IPS-18a (cell line): ENCODE results near the gene RIT2.
A peak's percentile ranks its signal among the peaks of the same experiment; 100 is the strongest.
"Not testable (repeated sequence)": the region's sequence is repeated elsewhere in the genome, so short reads cannot be mapped to it uniquely, and the experiment has no call there.

Experiments
- H3K27ac ChIP-seq: one replicate; pipeline ENCODE4 v1.5.1; 2013; ENCODE audit warnings: low read length
- H3K27me3 ChIP-seq: one replicate; pipeline ENCODE4 v1.6.1; 2013; ENCODE audit warnings: mild to moderate bottlenecking, low read length; ENCODE audit not compliant: control insufficient read depth, insufficient read depth
- H3K36me3 ChIP-seq: one replicate; pipeline ENCODE4 v1.6.1; 2013; ENCODE audit warnings: low read depth, low read length; ENCODE audit not compliant: control insufficient read depth
- H3K4me1 ChIP-seq: one replicate; pipeline ENCODE4 v1.6.1; 2013; ENCODE audit warnings: low read depth, low read length; ENCODE audit not compliant: control insufficient read depth
- H3K4me3 ChIP-seq: one replicate; pipeline ENCODE4 v1.5.1; 2013; ENCODE audit warnings: low read length
- H3K9ac ChIP-seq: one replicate; pipeline ENCODE4 v1.6.1; 2013; ENCODE audit warnings: mild to moderate bottlenecking, low read length, moderate library complexity
- H3K9me3 ChIP-seq: one replicate; pipeline ENCODE4 v1.6.1; 2013; ENCODE audit warnings: low read depth, low read length; ENCODE audit not compliant: control insufficient read depth

RIT2 gene

GRCh38 chr18:42745931-42746330, 369.6 kb downstream of the RIT2 start:
- no peak overlapping the region for H3K4me3 ChIP-seq
- H3K9ac ChIP-seq, result no peak overlapping the region
- peaks cover 55% of the 10 kb centered on the region for H3K4me1 ChIP-seq
- peaks cover 6% of the 10 kb centered on the region for H3K9me3 ChIP-seq
- H3K27me3 ChIP-seq, result no peaks in the 10 kb centered on the region
- no peak overlapping the region for H3K27ac ChIP-seq
- no peaks in the 10 kb centered on the region for H3K36me3 ChIP-seq

GRCh38 chr18:42745171-42745570, 370.3 kb downstream of the RIT2 start:
- H3K36me3 ChIP-seq, result no peaks in the 10 kb centered on the region
- H3K4me1 ChIP-seq, result peaks cover 58% of the 10 kb centered on the region
- peaks cover 6% of the 10 kb centered on the region for H3K9me3 ChIP-seq
- no peak overlapping the region for H3K9ac ChIP-seq
- H3K4me3 ChIP-seq, result no peak overlapping the region
- H3K27me3 ChIP-seq, result no peaks in the 10 kb centered on the region
- peak overlapping the region; percentile 12 for H3K27ac ChIP-seq

GRCh38 chr18:42743373-42744138, 371.9 kb downstream of the RIT2 start:
- Histone ChIP-seq H3K4me1 (peaks cover 58% of the 10 kb centered on the region), H3K9ac (peak overlapping the region; percentile 26), H3K27ac (peak overlapping the region; percentile 22), H3K9me3 (peaks cover 6% of the 10 kb centered on the region), H3K4me3 (peak overlapping the region; percentile 16), H3K36me3 (no peaks in the 10 kb centered on the region), H3K27me3 (no peaks in the 10 kb centered on the region)

- Histone ChIP-seq H3K27me3 (no peaks in the 10 kb centered on the region), H3K4me1 (peaks cover 58% of the 10 kb centered on the region), H3K36me3 (no peaks in the 10 kb centered on the region), H3K4me3 (peak overlapping the region; percentile 16), H3K9ac (peak overlapping the region; percentile 15), H3K9me3 (peaks cover 6% of the 10 kb centered on the region), H3K27ac (peak overlapping the region; percentile 22)
These were observed 372.5 kb downstream of the RIT2 start for GRCh38 chr18:42742969-42743368.

- peak overlapping the region; percentile 15 for H3K9ac ChIP-seq
- H3K9me3 ChIP-seq, result peaks cover 2% of the 10 kb centered on the region
- H3K4me1 ChIP-seq, result peaks cover 58% of the 10 kb centered on the region
- peak overlapping the region; percentile 16 for H3K4me3 ChIP-seq
- H3K27me3 ChIP-seq, result no peaks in the 10 kb centered on the region
- H3K36me3 ChIP-seq, result no peaks in the 10 kb centered on the region
- H3K27ac ChIP-seq, result peak overlapping the region; percentile 22
These were observed 373.0 kb downstream of the RIT2 start for GRCh38 chr18:42742474-42742873.

- Histone ChIP-seq H3K9ac (peak overlapping the region; percentile 15), H3K4me1 (peaks cover 57% of the 10 kb centered on the region), H3K4me3 (peak overlapping the region; percentile 16)
- not testable (repeated sequence) for H3K36me3 ChIP-seq, H3K9me3 ChIP-seq, H3K27me3 ChIP-seq, H3K27ac ChIP-seq
These were observed 373.6 kb downstream of the RIT2 start for GRCh38 chr18:42741805-42742347.

GRCh38 chr18:42741299-42741698, 374.2 kb downstream of the RIT2 start:
- H3K27me3 ChIP-seq, H3K27ac ChIP-seq: not testable (repeated sequence)

GRCh38 chr18:42736074-42736473, 379.4 kb downstream of the RIT2 start:
- H3K9me3 ChIP-seq, result no peaks in the 10 kb centered on the region
- H3K4me1 ChIP-seq, result peaks cover 4% of the 10 kb centered on the region
- no peaks in the 10 kb centered on the region for H3K27me3 ChIP-seq
- no peak overlapping the region for H3K4me3 ChIP-seq
- no peak overlapping the region for H3K9ac ChIP-seq
- H3K36me3 ChIP-seq, result no peaks in the 10 kb centered on the region
- no peak overlapping the region for H3K27ac ChIP-seq

More at GRCh38 chr18:42741299-42741698, 374.2 kb downstream of the RIT2 start:
- not testable (repeated sequence) for H3K9ac ChIP-seq, H3K4me3 ChIP-seq, H3K9me3 ChIP-seq, H3K36me3 ChIP-seq
- H3K4me1 ChIP-seq, result peaks cover 52% of the 10 kb centered on the region

GRCh38 chr18:42734520-42734919, 381.0 kb downstream of the RIT2 start:
- H3K36me3 ChIP-seq, result no peaks in the 10 kb centered on the region
- no peaks in the 10 kb centered on the region for H3K4me1 ChIP-seq
- H3K27me3 ChIP-seq, result no peaks in the 10 kb centered on the region
- H3K27ac ChIP-seq, result no peak overlapping the region
- no peak overlapping the region for H3K9ac ChIP-seq
- no peak overlapping the region for H3K4me3 ChIP-seq
- H3K9me3 ChIP-seq, result no peaks in the 10 kb centered on the region

- Histone ChIP-seq H3K27me3 (no peaks in the 10 kb centered on the region), H3K4me3 (no peak overlapping the region), H3K9ac (no peak overlapping the region), H3K27ac (no peak overlapping the region), H3K36me3 (no peaks in the 10 kb centered on the region), H3K9me3 (no peaks in the 10 kb centered on the region), H3K4me1 (no peaks in the 10 kb centered on the region)
These were observed 385.2 kb downstream of the RIT2 start for GRCh38 chr18:42730272-42730671.

- no peaks in the 10 kb centered on the region for H3K36me3 ChIP-seq
- H3K4me3 ChIP-seq, result no peak overlapping the region
- no peaks in the 10 kb centered on the region for H3K4me1 ChIP-seq
- no peaks in the 10 kb centered on the region for H3K9me3 ChIP-seq
- no peaks in the 10 kb centered on the region for H3K27me3 ChIP-seq
- no peak overlapping the region for H3K27ac ChIP-seq
- H3K9ac ChIP-seq, result no peak overlapping the region
These were observed 396.3 kb downstream of the RIT2 start for GRCh38 chr18:42719221-42719620.

- Histone ChIP-seq H3K4me3 (no peak overlapping the region), H3K27me3 (no peaks in the 10 kb centered on the region), H3K9ac (no peak overlapping the region), H3K4me1 (no peaks in the 10 kb centered on the region), H3K36me3 (no peaks in the 10 kb centered on the region), H3K27ac (no peak overlapping the region), H3K9me3 (no peaks in the 10 kb centered on the region)
These were observed 403.4 kb downstream of the RIT2 start for GRCh38 chr18:42712065-42712464.
